Measurements from ENCODE around the gene SETDB1. TPM values are rescaled to one million over a fixed set of nuclear protein-coding genes. Genes with fewer than 3 reads are reported as not detected.

Gene SETDB1
- total RNA-seq, 1 donor from 2014 or later, result 30.0 TPM

GRCh38 chr1:150997126-150997872 lies 71.1 kb downstream of the SETDB1 start:
- no peaks in the 10 kb centered on the region for H3K36me3 ChIP-seq (ENCODE audit: insufficient read depth, low read length)
- Mint-ChIP-seq H3K27me3 (ENCODE audit: low read depth, unreplicated experiment) (no peaks in the 10 kb centered on the region), H3K36me3 (ENCODE audit: low read depth, unreplicated experiment) (peaks cover 11% of the 10 kb centered on the region), H3K27ac (ENCODE audit: unreplicated experiment) (peak overlapping the region; percentile 62), H3K9me3 (ENCODE audit: unreplicated experiment) (peaks cover 2% of the 10 kb centered on the region), H3K4me3 (ENCODE audit: unreplicated experiment) (no peak overlapping the region), H3K4me1 (ENCODE audit: low read depth, unreplicated experiment) (peaks cover 30% of the 10 kb centered on the region)
- H4K20me1 ChIP-seq (ENCODE audit: insufficient read depth, low read length), result no peaks in the 10 kb centered on the region
- H3K79me2 ChIP-seq (ENCODE audit: insufficient read depth, low read length), result no peaks in the 10 kb centered on the region
- no peak overlapping the region for H3K9ac ChIP-seq (ENCODE audit: low read length)
- H2AFZ ChIP-seq (ENCODE audit: low read depth, low read length), result no peak overlapping the region
- H3K4me1 ChIP-seq (ENCODE audit: insufficient read depth, low read length), result peaks cover 26% of the 10 kb centered on the region
- FAIRE-seq (no peak), DNase-seq (ENCODE audit: low read depth) (no peak)
- no peak overlapping the region for H3K27ac ChIP-seq (ENCODE audit: low read depth, low read length)
- no peak overlapping the region for H3K4me3 ChIP-seq (ENCODE audit: insufficient read depth, low read depth, low read length)
- TF ChIP-seq, protein P1, sequence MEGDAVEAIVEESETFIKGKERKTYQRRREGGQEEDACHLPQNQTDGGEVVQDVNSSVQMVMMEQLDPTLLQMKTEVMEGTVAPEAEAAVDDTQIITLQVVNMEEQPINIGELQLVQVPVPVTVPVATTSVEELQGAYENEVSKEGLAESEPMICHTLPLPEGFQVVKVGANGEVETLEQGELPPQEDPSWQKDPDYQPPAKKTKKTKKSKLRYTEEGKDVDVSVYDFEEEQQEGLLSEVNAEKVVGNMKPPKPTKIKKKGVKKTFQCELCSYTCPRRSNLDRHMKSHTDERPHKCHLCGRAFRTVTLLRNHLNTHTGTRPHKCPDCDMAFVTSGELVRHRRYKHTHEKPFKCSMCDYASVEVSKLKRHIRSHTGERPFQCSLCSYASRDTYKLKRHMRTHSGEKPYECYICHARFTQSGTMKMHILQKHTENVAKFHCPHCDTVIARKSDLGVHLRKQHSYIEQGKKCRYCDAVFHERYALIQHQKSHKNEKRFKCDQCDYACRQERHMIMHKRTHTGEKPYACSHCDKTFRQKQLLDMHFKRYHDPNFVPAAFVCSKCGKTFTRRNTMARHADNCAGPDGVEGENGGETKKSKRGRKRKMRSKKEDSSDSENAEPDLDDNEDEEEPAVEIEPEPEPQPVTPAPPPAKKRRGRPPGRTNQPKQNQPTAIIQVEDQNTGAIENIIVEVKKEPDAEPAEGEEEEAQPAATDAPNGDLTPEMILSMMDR (IDR thresholded peaks at IDR 0.05; ENCODE audit: insufficient read depth, low read depth, low read length), result no peak
- TF ChIP-seq EZH2 (IDR thresholded peaks at IDR 0.05; ENCODE audit: insufficient read depth, low read length), result no peak
- H3K4me2 ChIP-seq (ENCODE audit: low read length), result no peak overlapping the region
- no peaks in the 10 kb centered on the region for H3K9me3 ChIP-seq (ENCODE audit: insufficient read depth, low read depth, low read length)
- no peaks in the 10 kb centered on the region for H3K27me3 ChIP-seq (ENCODE audit: insufficient read depth, low read length)

DNA sequence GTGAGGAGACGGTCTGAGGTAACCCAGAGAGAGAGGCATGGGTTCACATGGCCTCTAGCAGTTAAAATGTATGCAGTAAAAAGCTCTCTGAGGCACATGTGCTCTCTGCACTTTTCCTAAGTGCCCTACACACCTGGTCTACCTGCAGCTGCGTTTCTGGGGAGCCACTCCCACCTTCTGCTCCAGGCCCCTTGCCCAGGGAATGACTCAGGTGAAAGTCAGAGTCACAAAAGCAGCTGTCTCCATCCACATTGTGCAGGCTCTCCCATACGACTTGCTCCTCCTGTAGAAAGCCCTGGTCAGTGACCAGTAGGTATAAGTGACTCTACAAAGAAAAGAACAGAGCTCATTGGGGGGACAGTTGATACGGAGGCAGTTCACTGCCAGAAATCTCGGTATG lies 71.8 kb downstream of the SETDB1 start:
- DNase-seq (ENCODE audit: low read depth), result no peak
- no peaks in the 10 kb centered on the region for H3K27me3 ChIP-seq (ENCODE audit: insufficient read depth, low read length)
- no peak overlapping the region for H3K27ac Mint-ChIP-seq (ENCODE audit: unreplicated experiment)

More for the DNA sequence above, 71.8 kb downstream of the SETDB1 start:
- peaks cover 35% of the 10 kb centered on the region for H3K4me1 Mint-ChIP-seq (ENCODE audit: low read depth, unreplicated experiment)
- H2AFZ ChIP-seq (ENCODE audit: low read depth, low read length), result no peak overlapping the region
- H3K4me3 ChIP-seq (ENCODE audit: insufficient read depth, low read depth, low read length), result no peak overlapping the region
- H3K27me3 Mint-ChIP-seq (ENCODE audit: low read depth, unreplicated experiment), result no peaks in the 10 kb centered on the region
- H3K36me3 ChIP-seq (ENCODE audit: insufficient read depth, low read length), result no peaks in the 10 kb centered on the region
- no peak for TF ChIP-seq EZH2 (IDR thresholded peaks at IDR 0.05; ENCODE audit: insufficient read depth, low read length)
- TF ChIP-seq, protein P1 (IDR thresholded peaks at IDR 0.05; ENCODE audit: insufficient read depth, low read depth, low read length), result no peak
- H3K9me3 ChIP-seq (ENCODE audit: insufficient read depth, low read depth, low read length), result no peaks in the 10 kb centered on the region
- no peak for FAIRE-seq
- H4K20me1 ChIP-seq (ENCODE audit: insufficient read depth, low read length), result no peaks in the 10 kb centered on the region
- H3K27ac ChIP-seq (ENCODE audit: low read depth, low read length), result no peak overlapping the region
- H3K4me2 ChIP-seq (ENCODE audit: low read length), result no peak overlapping the region
- H3K79me2 ChIP-seq (ENCODE audit: insufficient read depth, low read length), result no peaks in the 10 kb centered on the region
- H3K9me3 Mint-ChIP-seq (ENCODE audit: unreplicated experiment), result peaks cover 2% of the 10 kb centered on the region
- no peak overlapping the region for H3K4me3 Mint-ChIP-seq (ENCODE audit: unreplicated experiment)
- H3K9ac ChIP-seq (ENCODE audit: low read length), result no peak overlapping the region
- H3K4me1 ChIP-seq (ENCODE audit: insufficient read depth, low read length), result peaks cover 27% of the 10 kb centered on the region
- H3K36me3 Mint-ChIP-seq (ENCODE audit: low read depth, unreplicated experiment), result peaks cover 11% of the 10 kb centered on the region

Measured in astrocyte (in vitro differentiated cells and primary cell).